GM23338 (cell line): Measurements from ENCODE around the gene SUGCT. TPM values are rescaled to one million over a fixed set of nuclear protein-coding genes. Genes with fewer than 3 reads are reported as not detected.

Experiments
- ATAC-seq: fragments of 200-7000 bp; cut with Tn5 transposase; 3 replicates; pipeline ENCODE4 v1.9.1; 2020
- DNase-seq: peaks from one replicate; pipeline ENCODE4 v3.0.0-alpha.2; 2015; ENCODE audit warnings: low spot score
- H2AFZ ChIP-seq: fragments of 200-600 bp; sonication (generic); 2 replicates; pipeline ENCODE4 v1.8.0; 2016; ENCODE audit warnings: antibody characterized with exemption, mild to moderate bottlenecking, moderate library complexity
- H3F3A ChIP-seq: fragments of 200-600 bp; sonication (generic); replicated peaks from 2 replicates; pipeline ENCODE4 v1.8.0; 2017; ENCODE audit warnings: antibody characterized with exemption, mixed run types, low read depth
- H3K27ac ChIP-seq: fragments of 200-600 bp; sonication (generic); 2 replicates; pipeline ENCODE4 v1.6.1; 2016; ENCODE audit warnings: low read depth
- H3K27me3 ChIP-seq: fragments of 200-600 bp; sonication (generic); 2 replicates; pipeline ENCODE4 v1.8.0; 2016; ENCODE audit warnings: mild to moderate bottlenecking, mixed run types, moderate library complexity; ENCODE audit not compliant: insufficient read depth
- H3K36me3 ChIP-seq: fragments of 200-600 bp; sonication (generic); 2 replicates; pipeline ENCODE4 v1.8.0; 2016; ENCODE audit warnings: mild to moderate bottlenecking; ENCODE audit not compliant: insufficient read depth
- H3K4me1 ChIP-seq: fragments of 200-600 bp; sonication (generic); 2 replicates; pipeline ENCODE4 v1.8.0; 2016; ENCODE audit warnings: mild to moderate bottlenecking, moderate library complexity; ENCODE audit not compliant: insufficient read depth
- H3K4me2 ChIP-seq: fragments of 200-600 bp; sonication (generic); 2 replicates; pipeline ENCODE4 v1.7.1; 2017; ENCODE audit warnings: mixed run types
- H3K4me3 ChIP-seq: fragments of 200-600 bp; sonication (generic); 2 replicates; pipeline ENCODE4 v1.6.1; 2016; ENCODE audit warnings: mixed run types
- H3K79me2 ChIP-seq: fragments of 200-600 bp; sonication (generic); replicated peaks from 2 replicates; pipeline ENCODE4 v1.8.0; 2017; ENCODE audit warnings: mild to moderate bottlenecking; ENCODE audit not compliant: insufficient read depth
- H3K9me2 ChIP-seq: fragments of 200-600 bp; sonication (generic); 2 replicates; pipeline ENCODE4 v1.8.0; 2017; ENCODE audit not compliant: insufficient read depth
- H4K20me1 ChIP-seq: fragments of 200-600 bp; sonication (generic); replicated peaks from 2 replicates; pipeline ENCODE4 v1.8.0; 2017; ENCODE audit warnings: mild to moderate bottlenecking; ENCODE audit not compliant: insufficient read depth
- H3K27ac Mint-ChIP-seq: 2 replicates; pipeline ENCODE4 v1.8.0; 2020; ENCODE audit warnings: inconsistent platforms, mild to moderate bottlenecking, moderate library complexity, mixed read lengths
- H3K27me3 Mint-ChIP-seq: 3 replicates; pipeline ENCODE4 v1.8.0; 2022; ENCODE audit warnings: low read depth, mild to moderate bottlenecking, moderate library complexity, mixed read lengths, inconsistent platforms; ENCODE audit not compliant: insufficient read depth, poor library complexity
- H3K36me3 Mint-ChIP-seq: 3 replicates; pipeline ENCODE4 v1.8.0; 2021; ENCODE audit warnings: low read depth, mild to moderate bottlenecking, inconsistent platforms, moderate library complexity, mixed read lengths
- H3K4me1 Mint-ChIP-seq: 3 replicates; pipeline ENCODE4 v1.8.0; 2020; ENCODE audit warnings: mild to moderate bottlenecking, inconsistent platforms, mixed read lengths
- H3K4me3 Mint-ChIP-seq: 3 replicates; pipeline ENCODE4 v1.8.0; 2021; ENCODE audit warnings: moderate library complexity, mild to moderate bottlenecking, inconsistent platforms, mixed read lengths
- H3K9me3 Mint-ChIP-seq: 3 replicates; pipeline ENCODE4 v1.8.0; 2020; ENCODE audit warnings: moderate library complexity, mild to moderate bottlenecking, inconsistent platforms, mixed read lengths
- CREB1 ChIP-seq: fragments of 250-450 bp; sonication (Bioruptor Pico); IDR thresholded peaks from 2 replicates; pipeline ENCODE4 v1.5.0; 2020; ENCODE audit warnings: low read depth, mild to moderate bottlenecking, moderate library complexity
- EZH2 ChIP-seq: fragments of 200-600 bp; sonication (generic); IDR thresholded peaks from one replicate; pipeline ENCODE4 v1.8.0; 2017; ENCODE audit warnings: antibody characterized with exemption, mild to moderate bottlenecking, low read depth; ENCODE audit not compliant: unreplicated experiment
- EZH2phosphoT487 ChIP-seq: fragments of 200-600 bp; sonication (generic); IDR thresholded peaks from one replicate; pipeline ENCODE4 v1.8.1; 2018; ENCODE audit warnings: antibody characterized with exemption; ENCODE audit not compliant: unreplicated experiment
- JUNB ChIP-seq: IDR thresholded peaks from one replicate; pipeline ENCODE4 v1.6.1; 2016; ENCODE audit warnings: antibody characterized with exemption; ENCODE audit not compliant: unreplicated experiment
- NANOG ChIP-seq: IDR thresholded peaks from 2 replicates; pipeline ENCODE4 v1.6.1; 2016; ENCODE audit warnings: antibody characterized with exemption, borderline replicate concordance
- POLR2AphosphoS5 ChIP-seq: IDR thresholded peaks from 2 replicates; pipeline ENCODE4 v1.6.1; 2016; ENCODE audit warnings: antibody characterized with exemption, low read depth
- STAT1 ChIP-seq: IDR thresholded peaks from one replicate; pipeline ENCODE4 v1.6.1; 2016; ENCODE audit warnings: antibody characterized with exemption; ENCODE audit not compliant: unreplicated experiment
- ZNF114 ChIP-seq: fragments of 250-450 bp; sonication (Bioruptor Pico); IDR thresholded peaks from 2 replicates; pipeline ENCODE4 v1.5.0; 2020; ENCODE audit warnings: mild to moderate bottlenecking, moderate library complexity
- ZNF331 ChIP-seq: fragments of 250-450 bp; sonication (Bioruptor Pico); IDR thresholded peaks from 2 replicates; pipeline ENCODE4 v1.5.0; 2020; ENCODE audit warnings: low read depth, mild to moderate bottlenecking, moderate library complexity
- polyA plus RNA-seq: library from polyadenylated mRNA; unstranded; fragments of >200 nt; fragmentation: Nextera tagmentation; extraction: Ambion mirVana; gene quantifications from 2 replicates; pipeline ENCODE4 v1.2.1, GENCODE V29; 2016
- total RNA-seq: library from RNA; depleted of rRNA; stranded (reverse); fragments of >200 nt; shearing (Covaris generic); gene quantifications from 2 replicates; pipeline ENCODE4 v1.2.3, GENCODE V29; 2014
- TF ChIP-seq, protein P1 (sequence below): IDR thresholded peaks from one replicate; pipeline ENCODE4 v1.6.1; 2018; ENCODE audit warnings: antibody characterized with exemption; ENCODE audit not compliant: unreplicated experiment
- TF ChIP-seq, protein P2 (sequence below): IDR thresholded peaks from 2 replicates; pipeline ENCODE4 v1.6.1; 2016; ENCODE audit warnings: antibody characterized with exemption
- TF ChIP-seq, protein P3 (sequence below): fragments of 250-450 bp; sonication (Bioruptor Pico); IDR thresholded peaks from 2 replicates; pipeline ENCODE4 v1.5.0; 2020; ENCODE audit warnings: mild to moderate bottlenecking, moderate library complexity

Gene SUGCT
- total and polyA plus RNA-seq, 2 experiments from 2014 or later = 4.2 to 5.6 TPM

DNA sequence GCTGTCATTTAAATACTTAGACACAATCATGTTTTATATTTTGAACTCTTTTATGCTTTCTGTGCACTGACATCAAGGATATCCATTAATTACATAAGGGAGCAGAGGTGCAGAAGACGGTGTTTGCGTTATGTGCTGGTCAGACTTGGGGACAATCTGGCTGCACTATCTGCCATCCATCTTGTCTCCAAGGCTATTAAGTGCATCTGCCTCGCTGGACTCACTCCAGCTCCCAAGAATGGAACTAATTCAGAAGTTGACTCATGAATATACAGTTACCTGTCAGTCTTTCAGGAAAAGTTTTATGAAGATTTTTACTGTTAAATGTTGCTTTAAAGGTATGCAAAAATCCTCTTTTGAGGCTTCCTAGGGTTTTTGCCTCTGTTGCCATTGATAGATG, 391.0 kb downstream of the SUGCT start:
- no peaks in the 10 kb centered on the region for H3K36me3 Mint-ChIP-seq
- Histone ChIP-seq H3K36me3 (no peaks in the 10 kb centered on the region), H3K9me2 (no peaks in the 10 kb centered on the region), H4K20me1 (no peaks in the 10 kb centered on the region), H3F3A (no peaks in the 10 kb centered on the region), H3K27ac (no peak overlapping the region), H2AFZ (no peak overlapping the region), H3K4me1 (no peaks in the 10 kb centered on the region), H3K4me2 (no peak overlapping the region), H3K27me3 (no peaks in the 10 kb centered on the region), H3K79me2 (no peaks in the 10 kb centered on the region), H3K4me3 (no peak overlapping the region)
- ATAC-seq (no peak), DNase-seq (no peak)
- no peaks in the 10 kb centered on the region for H3K9me3 Mint-ChIP-seq
- no peak overlapping the region for H3K27ac Mint-ChIP-seq
- H3K27me3 Mint-ChIP-seq = no peaks in the 10 kb centered on the region
- no peak for TF ChIP-seq STAT1
- TF ChIP-seq EZH2 = no peak
- TF ChIP-seq ZNF114 (CRISPR knock-in tag) = no peak
- TF ChIP-seq JUNB = no peak
- no peak for TF ChIP-seq ZNF331 (CRISPR knock-in tag)
- no peak for TF ChIP-seq POLR2AphosphoS5
- no peak for TF ChIP-seq NANOG
- TF ChIP-seq, protein P1, sequence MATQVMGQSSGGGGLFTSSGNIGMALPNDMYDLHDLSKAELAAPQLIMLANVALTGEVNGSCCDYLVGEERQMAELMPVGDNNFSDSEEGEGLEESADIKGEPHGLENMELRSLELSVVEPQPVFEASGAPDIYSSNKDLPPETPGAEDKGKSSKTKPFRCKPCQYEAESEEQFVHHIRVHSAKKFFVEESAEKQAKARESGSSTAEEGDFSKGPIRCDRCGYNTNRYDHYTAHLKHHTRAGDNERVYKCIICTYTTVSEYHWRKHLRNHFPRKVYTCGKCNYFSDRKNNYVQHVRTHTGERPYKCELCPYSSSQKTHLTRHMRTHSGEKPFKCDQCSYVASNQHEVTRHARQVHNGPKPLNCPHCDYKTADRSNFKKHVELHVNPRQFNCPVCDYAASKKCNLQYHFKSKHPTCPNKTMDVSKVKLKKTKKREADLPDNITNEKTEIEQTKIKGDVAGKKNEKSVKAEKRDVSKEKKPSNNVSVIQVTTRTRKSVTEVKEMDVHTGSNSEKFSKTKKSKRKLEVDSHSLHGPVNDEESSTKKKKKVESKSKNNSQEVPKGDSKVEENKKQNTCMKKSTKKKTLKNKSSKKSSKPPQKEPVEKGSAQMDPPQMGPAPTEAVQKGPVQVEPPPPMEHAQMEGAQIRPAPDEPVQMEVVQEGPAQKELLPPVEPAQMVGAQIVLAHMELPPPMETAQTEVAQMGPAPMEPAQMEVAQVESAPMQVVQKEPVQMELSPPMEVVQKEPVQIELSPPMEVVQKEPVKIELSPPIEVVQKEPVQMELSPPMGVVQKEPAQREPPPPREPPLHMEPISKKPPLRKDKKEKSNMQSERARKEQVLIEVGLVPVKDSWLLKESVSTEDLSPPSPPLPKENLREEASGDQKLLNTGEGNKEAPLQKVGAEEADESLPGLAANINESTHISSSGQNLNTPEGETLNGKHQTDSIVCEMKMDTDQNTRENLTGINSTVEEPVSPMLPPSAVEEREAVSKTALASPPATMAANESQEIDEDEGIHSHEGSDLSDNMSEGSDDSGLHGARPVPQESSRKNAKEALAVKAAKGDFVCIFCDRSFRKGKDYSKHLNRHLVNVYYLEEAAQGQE = no peak
- no peak for TF ChIP-seq CREB1 (CRISPR knock-in tag)
- TF ChIP-seq, protein P2, sequence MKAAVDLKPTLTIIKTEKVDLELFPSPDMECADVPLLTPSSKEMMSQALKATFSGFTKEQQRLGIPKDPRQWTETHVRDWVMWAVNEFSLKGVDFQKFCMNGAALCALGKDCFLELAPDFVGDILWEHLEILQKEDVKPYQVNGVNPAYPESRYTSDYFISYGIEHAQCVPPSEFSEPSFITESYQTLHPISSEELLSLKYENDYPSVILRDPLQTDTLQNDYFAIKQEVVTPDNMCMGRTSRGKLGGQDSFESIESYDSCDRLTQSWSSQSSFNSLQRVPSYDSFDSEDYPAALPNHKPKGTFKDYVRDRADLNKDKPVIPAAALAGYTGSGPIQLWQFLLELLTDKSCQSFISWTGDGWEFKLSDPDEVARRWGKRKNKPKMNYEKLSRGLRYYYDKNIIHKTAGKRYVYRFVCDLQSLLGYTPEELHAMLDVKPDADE = no peak
- no peak for TF ChIP-seq EZH2phosphoT487
- TF ChIP-seq, protein P3, sequence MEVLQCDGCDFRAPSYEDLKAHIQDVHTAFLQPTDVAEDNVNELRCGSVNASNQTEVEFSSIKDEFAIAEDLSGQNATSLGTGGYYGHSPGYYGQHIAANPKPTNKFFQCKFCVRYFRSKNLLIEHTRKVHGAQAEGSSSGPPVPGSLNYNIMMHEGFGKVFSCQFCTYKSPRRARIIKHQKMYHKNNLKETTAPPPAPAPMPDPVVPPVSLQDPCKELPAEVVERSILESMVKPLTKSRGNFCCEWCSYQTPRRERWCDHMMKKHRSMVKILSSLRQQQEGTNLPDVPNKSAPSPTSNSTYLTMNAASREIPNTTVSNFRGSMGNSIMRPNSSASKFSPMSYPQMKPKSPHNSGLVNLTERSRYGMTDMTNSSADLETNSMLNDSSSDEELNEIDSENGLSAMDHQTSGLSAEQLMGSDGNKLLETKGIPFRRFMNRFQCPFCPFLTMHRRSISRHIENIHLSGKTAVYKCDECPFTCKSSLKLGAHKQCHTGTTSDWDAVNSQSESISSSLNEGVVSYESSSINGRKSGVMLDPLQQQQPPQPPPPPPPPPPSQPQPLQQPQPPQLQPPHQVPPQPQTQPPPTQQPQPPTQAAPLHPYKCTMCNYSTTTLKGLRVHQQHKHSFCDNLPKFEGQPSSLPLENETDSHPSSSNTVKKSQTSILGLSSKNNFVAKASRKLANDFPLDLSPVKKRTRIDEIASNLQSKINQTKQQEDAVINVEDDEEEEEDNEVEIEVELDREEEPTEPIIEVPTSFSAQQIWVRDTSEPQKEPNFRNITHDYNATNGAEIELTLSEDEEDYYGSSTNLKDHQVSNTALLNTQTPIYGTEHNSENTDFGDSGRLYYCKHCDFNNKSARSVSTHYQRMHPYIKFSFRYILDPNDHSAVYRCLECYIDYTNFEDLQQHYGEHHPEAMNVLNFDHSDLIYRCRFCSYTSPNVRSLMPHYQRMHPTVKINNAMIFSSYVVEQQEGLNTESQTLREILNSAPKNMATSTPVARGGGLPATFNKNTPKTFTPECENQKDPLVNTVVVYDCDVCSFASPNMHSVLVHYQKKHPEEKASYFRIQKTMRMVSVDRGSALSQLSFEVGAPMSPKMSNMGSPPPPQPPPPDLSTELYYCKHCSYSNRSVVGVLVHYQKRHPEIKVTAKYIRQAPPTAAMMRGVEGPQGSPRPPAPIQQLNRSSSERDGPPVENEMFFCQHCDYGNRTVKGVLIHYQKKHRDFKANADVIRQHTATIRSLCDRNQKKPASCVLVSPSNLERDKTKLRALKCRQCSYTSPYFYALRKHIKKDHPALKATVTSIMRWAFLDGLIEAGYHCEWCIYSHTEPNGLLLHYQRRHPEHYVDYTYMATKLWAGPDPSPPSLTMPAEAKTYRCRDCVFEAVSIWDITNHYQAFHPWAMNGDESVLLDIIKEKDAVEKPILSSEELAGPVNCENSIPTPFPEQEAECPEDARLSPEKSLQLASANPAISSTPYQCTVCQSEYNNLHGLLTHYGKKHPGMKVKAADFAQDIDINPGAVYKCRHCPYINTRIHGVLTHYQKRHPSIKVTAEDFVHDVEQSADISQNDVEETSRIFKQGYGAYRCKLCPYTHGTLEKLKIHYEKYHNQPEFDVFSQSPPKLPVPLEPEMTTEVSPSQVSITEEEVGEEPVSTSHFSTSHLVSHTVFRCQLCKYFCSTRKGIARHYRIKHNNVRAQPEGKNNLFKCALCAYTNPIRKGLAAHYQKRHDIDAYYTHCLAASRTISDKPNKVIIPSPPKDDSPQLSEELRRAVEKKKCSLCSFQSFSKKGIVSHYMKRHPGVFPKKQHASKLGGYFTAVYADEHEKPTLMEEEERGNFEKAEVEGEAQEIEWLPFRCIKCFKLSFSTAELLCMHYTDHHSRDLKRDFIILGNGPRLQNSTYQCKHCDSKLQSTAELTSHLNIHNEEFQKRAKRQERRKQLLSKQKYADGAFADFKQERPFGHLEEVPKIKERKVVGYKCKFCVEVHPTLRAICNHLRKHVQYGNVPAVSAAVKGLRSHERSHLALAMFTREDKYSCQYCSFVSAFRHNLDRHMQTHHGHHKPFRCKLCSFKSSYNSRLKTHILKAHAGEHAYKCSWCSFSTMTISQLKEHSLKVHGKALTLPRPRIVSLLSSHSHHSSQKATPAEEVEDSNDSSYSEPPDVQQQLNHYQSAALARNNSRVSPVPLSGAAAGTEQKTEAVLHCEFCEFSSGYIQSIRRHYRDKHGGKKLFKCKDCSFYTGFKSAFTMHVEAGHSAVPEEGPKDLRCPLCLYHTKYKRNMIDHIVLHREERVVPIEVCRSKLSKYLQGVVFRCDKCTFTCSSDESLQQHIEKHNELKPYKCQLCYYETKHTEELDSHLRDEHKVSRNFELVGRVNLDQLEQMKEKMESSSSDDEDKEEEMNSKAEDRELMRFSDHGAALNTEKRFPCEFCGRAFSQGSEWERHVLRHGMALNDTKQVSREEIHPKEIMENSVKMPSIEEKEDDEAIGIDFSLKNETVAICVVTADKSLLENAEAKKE (CRISPR knock-in tag) = no peak
- no peak overlapping the region for H3K4me3 Mint-ChIP-seq
- H3K4me1 Mint-ChIP-seq = peaks cover 5% of the 10 kb centered on the region; the same call in 2 of the 3 replicates
